Measurements from ENCODE around the gene RS1. TPM values are rescaled to one million over a fixed set of nuclear protein-coding genes. Genes with fewer than 3 reads are reported as not detected.

RS1 gene
- total RNA-seq, 4 donors from 2014 or later: not detected

DNA sequence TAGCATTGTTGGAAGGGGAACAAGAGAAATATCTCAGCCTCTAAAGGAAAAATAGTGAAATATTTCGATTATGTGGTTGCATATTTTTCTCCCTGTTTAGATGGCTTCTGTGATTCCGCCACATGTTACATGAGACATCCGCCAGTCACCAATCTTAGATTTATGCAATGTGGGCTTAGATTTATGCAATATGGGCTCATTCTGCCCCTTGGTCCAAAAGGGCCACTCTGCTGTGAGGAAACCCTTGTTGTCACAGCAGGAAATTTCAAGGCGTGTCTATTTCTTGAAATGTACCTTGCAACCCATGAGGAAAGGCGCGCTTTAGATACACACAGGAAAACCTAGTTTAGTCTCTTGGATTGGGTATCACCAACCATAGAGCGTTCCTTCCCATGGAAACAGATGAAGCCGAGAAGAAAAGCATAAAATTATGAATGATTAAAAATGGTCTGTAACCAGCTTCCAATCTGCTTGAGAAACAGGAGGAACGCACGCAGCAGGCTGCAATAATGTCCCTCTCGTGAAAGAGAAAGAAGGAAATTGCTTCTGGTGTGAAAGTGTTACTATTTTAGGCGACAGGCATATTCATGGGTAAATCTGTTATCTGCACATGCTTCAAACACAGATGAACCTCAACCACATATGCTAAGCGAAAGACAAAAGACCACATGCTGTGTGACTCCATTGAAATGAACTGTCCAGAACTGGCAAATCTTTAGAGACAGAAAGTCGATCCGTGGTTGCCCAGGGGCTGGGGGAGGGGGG lies 3.7 kb downstream of the RS1 start:
- no peak overlapping the region for H3K27ac ChIP-seq
- H3K36me3 ChIP-seq: no peaks in the 10 kb centered on the region
- H3K4me1 ChIP-seq: no peaks in the 10 kb centered on the region
- H3K4me3 ChIP-seq: no peak overlapping the region
- no peak for DNase-seq (ENCODE audit: low spot score in 2 of 2)
- no peaks in the 10 kb centered on the region for H3K9me3 ChIP-seq
- 72% methylated on average over 15 of the region's 15 CpGs for WGBS
- TF ChIP-seq POLR2AphosphoS5 (IDR thresholded peaks at IDR 0.05): no peak
- TF ChIP-seq POLR2A (IDR thresholded peaks at IDR 0.05): no peak
- TF ChIP-seq EP300 (IDR thresholded peaks at IDR 0.05): no peak
- TF ChIP-seq, protein P1, sequence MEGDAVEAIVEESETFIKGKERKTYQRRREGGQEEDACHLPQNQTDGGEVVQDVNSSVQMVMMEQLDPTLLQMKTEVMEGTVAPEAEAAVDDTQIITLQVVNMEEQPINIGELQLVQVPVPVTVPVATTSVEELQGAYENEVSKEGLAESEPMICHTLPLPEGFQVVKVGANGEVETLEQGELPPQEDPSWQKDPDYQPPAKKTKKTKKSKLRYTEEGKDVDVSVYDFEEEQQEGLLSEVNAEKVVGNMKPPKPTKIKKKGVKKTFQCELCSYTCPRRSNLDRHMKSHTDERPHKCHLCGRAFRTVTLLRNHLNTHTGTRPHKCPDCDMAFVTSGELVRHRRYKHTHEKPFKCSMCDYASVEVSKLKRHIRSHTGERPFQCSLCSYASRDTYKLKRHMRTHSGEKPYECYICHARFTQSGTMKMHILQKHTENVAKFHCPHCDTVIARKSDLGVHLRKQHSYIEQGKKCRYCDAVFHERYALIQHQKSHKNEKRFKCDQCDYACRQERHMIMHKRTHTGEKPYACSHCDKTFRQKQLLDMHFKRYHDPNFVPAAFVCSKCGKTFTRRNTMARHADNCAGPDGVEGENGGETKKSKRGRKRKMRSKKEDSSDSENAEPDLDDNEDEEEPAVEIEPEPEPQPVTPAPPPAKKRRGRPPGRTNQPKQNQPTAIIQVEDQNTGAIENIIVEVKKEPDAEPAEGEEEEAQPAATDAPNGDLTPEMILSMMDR (IDR thresholded peaks at IDR 0.05): no peak
- H3K27me3 ChIP-seq: no peaks in the 10 kb centered on the region

DNA sequence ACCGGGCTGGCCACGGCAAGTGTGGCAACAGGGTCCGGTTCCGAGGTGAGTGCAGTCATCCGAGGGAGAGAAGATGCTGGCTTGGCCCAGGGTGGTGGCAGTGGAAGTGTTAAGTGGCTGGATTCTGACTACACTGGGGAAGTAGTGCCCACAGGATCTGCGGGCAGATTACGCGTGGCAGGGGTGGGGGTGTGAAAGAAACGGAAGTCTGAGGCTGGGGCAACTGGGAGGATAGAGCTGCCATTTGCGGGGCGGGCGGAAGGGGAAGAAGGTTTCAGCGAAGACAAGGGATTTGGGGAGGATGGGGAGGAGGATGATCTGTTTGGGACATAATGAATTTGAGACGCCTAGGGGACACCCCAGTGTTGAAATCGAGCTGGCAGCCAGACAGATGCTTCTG lies 5.3 kb downstream of the RS1 start:
- H3K36me3 ChIP-seq: no peaks in the 10 kb centered on the region
- 77% methylated on average over 15 of the region's 15 CpGs for WGBS
- DNase-seq (ENCODE audit: low spot score in 2 of 2): no peak
- H3K4me3 ChIP-seq: no peak overlapping the region
- no peak for TF ChIP-seq POLR2A (IDR thresholded peaks at IDR 0.05)
- TF ChIP-seq, protein P1 (IDR thresholded peaks at IDR 0.05): no peak
- no peak for TF ChIP-seq POLR2AphosphoS5 (IDR thresholded peaks at IDR 0.05)
- no peak for TF ChIP-seq EP300 (IDR thresholded peaks at IDR 0.05)
- H3K4me1 ChIP-seq: no peaks in the 10 kb centered on the region
- H3K27me3 ChIP-seq: no peaks in the 10 kb centered on the region
- H3K27ac ChIP-seq: no peak overlapping the region
- H3K9me3 ChIP-seq: no peaks in the 10 kb centered on the region

DNA sequence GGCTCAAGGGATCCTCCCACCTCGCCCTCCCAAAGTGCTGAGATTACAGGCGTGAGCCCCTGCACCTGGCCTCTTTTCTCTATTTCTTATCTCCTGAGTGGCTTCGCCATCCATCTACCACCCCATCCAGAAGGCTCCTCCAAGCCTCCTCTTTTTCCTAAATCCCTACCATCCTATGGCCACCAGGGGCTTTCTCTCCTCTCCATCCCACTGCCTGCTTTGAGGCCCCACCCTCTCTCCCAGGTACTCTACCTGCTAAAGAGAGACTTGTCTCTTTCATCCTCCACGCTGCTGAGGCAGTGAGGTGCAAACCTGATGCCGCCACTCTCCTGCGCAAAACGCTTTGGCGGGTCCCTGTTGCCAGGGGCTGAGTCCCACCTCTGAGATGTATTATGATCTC lies 7.0 kb downstream of the RS1 start:
- TF ChIP-seq, protein P1 (IDR thresholded peaks at IDR 0.05): no peak
- no peak for TF ChIP-seq POLR2AphosphoS5 (IDR thresholded peaks at IDR 0.05)
- no peak for TF ChIP-seq POLR2A (IDR thresholded peaks at IDR 0.05)
- no peak for TF ChIP-seq EP300 (IDR thresholded peaks at IDR 0.05)
- no peak for DNase-seq (ENCODE audit: low spot score in 2 of 2)
- no peak overlapping the region for H3K27ac ChIP-seq
- H3K4me1 ChIP-seq: no peaks in the 10 kb centered on the region
- no peak overlapping the region for H3K4me3 ChIP-seq
- H3K36me3 ChIP-seq: no peaks in the 10 kb centered on the region
- H3K9me3 ChIP-seq: no peaks in the 10 kb centered on the region
- WGBS: 86% methylated on average over 8 of the region's 8 CpGs
- no peaks in the 10 kb centered on the region for H3K27me3 ChIP-seq

DNA sequence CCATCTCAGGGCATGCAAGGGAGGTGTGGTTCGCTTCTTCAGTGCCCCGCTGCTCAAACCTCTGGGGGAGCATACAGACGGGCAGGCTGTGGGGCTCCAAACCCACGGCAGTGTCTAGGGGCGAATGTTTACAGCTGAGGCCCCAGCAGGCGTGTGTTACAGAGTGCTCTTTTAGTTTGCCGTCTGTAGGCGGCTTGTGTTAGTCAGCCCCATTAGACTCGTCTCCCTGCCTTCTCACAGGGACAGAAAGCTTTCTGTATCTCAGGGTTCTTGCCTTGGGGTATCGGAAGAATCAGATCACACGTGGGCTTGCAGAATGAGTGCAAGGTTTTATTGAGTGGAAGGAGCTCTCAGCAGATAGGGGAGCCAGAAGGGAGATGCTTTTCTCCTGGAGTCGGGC lies 10.6 kb downstream of the RS1 start:
- TF ChIP-seq EP300 (IDR thresholded peaks at IDR 0.05) (no peak), POLR2A (IDR thresholded peaks at IDR 0.05) (no peak), POLR2AphosphoS5 (IDR thresholded peaks at IDR 0.05) (no peak)
- TF ChIP-seq, protein P1 (IDR thresholded peaks at IDR 0.05): no peak
- no peak overlapping the region for H3K27ac ChIP-seq
- no peaks in the 10 kb centered on the region for H3K9me3 ChIP-seq
- no peaks in the 10 kb centered on the region for H3K27me3 ChIP-seq
- H3K36me3 ChIP-seq: no peaks in the 10 kb centered on the region
- DNase-seq (ENCODE audit: low spot score in 2 of 2): no peak
- H3K4me3 ChIP-seq: no peak overlapping the region
- WGBS: 75% methylated on average over 9 of the region's 12 CpGs
- H3K4me1 ChIP-seq: no peaks in the 10 kb centered on the region

DNA sequence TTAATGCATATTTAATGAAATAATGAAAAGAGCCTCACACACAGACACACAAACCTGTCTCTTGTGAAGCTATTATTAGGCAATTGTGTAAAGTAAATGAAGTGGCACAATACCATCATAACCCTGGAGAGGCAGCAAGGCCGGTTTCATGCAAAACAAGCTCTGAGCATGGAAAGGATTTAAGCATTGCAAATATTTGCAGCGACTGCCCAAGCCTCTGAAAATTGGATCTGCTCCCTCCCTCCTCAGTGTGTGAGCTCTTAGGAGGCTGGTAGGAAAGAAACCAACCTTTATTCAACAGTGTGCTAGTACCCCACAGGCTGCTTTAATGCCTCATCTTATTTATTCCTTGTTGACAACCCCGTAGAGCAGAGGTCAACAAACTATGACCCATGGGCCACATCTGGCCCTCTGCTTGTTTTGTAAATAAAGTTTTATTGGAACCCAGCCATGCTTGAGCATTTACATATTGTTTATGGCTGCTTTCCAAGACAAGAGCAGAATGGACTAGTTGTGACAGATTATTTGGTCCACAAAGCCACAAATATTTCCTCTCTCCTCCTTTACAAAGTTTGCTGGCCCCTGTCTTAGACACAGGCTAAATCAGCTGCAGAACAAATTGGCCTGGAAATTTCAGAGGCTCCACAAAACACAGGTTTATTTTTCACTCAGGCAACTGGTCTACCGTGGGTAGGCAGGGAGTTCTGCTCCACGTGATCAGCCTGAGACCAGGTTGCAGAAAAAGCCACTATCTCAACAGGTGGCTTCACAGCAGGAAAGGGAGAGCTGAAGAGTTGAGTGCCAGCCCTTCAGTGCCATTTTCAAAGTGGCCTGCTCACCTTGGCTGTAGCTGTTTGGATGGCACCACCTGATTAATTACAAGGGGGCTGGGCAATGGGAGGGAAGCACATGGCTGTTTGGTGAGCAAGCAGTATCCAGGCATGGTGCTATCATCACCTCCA lies 16.8 kb downstream of the RS1 start:
- no peaks in the 10 kb centered on the region for H3K9me3 ChIP-seq
- H3K4me3 ChIP-seq: no peak overlapping the region
- no peak for DNase-seq (ENCODE audit: low spot score in 2 of 2)
- no peaks in the 10 kb centered on the region for H3K27me3 ChIP-seq
- H3K4me1 ChIP-seq: no peaks in the 10 kb centered on the region
- no peak for TF ChIP-seq POLR2AphosphoS5 (IDR thresholded peaks at IDR 0.05)
- no peaks in the 10 kb centered on the region for H3K36me3 ChIP-seq
- WGBS: 58% methylated on average over 3 of the region's 5 CpGs
- H3K27ac ChIP-seq: no peak overlapping the region
